Hepatocyte (in vitro differentiated cells): ENCODE results near the gene ALPI.

ENCODE experiments used
- CTCF ChIP-seq: fragments of 200-600 bp; sonication (generic); IDR thresholded peaks from 2 replicates; pipeline ENCODE4 v1.5.1; 2016; ENCODE audit warnings: antibody characterized with exemption, mild to moderate bottlenecking; ENCODE audit not compliant: poor library complexity
- EZH2 ChIP-seq: fragments of 200-600 bp; sonication (generic); IDR thresholded peaks from 2 replicates; pipeline ENCODE4 v1.6.1; 2016; ENCODE audit warnings: antibody characterized with exemption, mild to moderate bottlenecking, borderline replicate concordance
- EZH2phosphoT487 ChIP-seq: fragments of 200-600 bp; sonication (generic); IDR thresholded peaks from one replicate; pipeline ENCODE4 v1.6.1; 2018; ENCODE audit warnings: antibody characterized with exemption, mild to moderate bottlenecking, low read depth, moderate library complexity; ENCODE audit not compliant: unreplicated experiment, severe bottlenecking

DNA sequence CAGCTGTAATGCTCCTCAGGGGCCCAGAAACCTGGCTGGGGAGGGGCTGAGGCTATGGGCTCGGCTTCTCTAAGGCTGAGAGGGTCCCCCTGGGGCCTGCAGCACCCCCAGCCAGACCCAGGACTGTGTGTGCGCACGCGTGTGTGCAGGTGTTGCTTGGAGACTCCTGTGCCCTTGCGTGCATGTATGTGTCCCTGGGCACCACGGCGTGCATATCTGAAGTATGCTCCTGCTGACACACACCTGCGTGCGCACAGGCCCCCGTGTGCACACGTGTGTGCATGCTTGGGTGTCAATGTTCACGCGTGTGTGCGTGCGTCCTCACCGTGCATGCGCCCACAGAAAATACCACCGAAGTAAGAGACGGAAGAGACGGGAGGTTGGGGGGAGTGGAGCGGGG lies 46.6 kb downstream of the ALPI start:
- TF ChIP-seq CTCF (no peak), EZH2phosphoT487 (no peak), EZH2 (no peak)
